ENCODE results near the gene MTHFR.
"Not testable (repeated sequence)": the region's sequence is repeated elsewhere in the genome, so short reads cannot be mapped to it uniquely, and the experiment has no call there.

The MTHFR gene

GRCh38 chr1:11833900-11834299, 28.1 kb upstream of the MTHFR start:
- DNase-seq (ENCODE audit: low spot score): no peak
- FAIRE-seq: peak; percentile 84

DNA sequence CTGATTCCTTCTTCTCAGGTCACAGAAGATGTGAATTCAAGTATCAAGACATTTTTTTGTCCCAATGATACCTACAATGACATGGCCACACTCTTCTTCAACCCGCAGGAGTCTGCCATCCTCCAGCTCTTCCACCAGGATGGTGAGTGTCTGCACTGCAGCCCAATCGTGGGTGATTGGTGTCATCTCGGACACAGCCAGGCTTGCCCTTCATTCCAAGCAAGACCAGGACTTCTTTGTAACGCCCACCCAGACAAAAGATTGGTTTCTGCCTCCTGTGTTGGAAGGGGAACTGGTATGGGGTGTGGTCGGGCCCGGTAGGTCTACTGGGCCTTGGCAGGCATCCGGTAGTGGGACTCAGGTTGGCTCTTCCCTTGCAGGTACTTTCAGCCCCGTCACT, 27.7 kb upstream of the MTHFR start:
- no peak for FAIRE-seq

DNA sequence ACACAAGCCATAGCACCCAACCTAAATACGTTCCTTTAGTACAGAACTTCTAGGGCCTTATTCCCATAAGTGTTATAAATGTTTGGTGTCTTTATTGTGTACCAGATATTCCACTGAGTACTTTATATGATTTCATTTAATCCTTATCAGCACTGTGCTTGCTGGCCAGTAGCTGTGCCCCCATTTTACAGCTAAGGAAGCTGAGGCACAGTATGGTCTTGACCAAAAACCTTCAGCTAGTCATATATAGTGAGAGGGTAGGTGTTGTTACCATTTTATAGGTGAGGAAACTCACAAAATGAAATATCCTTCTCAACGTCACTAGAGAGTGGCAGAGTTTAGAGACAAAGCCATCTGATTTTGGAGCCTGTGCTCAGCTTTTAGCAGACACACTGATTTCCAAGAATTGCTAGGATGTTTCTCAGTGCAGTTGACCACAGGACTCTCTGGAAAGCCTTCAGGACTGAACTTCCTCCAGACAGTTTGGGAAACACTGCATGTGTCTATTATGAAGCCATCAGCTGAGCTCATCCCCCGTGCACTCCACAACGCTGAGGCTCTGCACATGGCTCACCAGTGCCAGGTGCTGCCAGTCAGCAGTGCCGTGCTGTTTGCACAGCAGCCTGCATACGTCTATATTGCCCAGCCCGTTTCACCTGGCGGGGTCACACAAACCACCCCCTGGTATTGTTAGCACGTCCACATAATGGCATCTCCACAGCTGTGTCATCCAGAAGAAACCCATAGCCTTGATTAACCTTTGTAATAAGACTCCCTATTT, 26.4 kb upstream of the MTHFR start:
- FAIRE-seq: no peak

More for the DNA sequence above, 27.7 kb upstream of the MTHFR start:
- no peak for DNase-seq (ENCODE audit: low spot score)

DNA sequence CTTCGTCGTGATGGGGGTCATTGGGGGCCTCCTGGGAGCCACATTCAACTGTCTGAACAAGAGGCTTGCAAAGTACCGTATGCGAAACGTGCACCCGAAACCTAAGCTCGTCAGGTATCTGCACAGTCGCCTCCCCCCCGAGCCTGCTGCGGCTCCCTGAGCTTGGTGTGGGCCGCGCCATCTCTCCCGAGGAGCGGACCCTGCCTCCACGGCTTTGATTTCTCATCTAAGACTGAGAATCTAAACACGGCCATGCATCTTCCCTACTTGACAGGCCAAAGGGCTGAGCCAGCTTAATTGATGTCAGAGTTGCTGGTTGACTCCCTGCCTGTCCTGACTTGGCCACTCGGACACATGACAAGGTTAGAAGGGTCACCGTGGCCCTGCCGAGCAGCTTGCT, 22.7 kb upstream of the MTHFR start:
- no peak for DNase-seq (ENCODE audit: low spot score)
- no peak for FAIRE-seq

More for the DNA sequence above, 26.4 kb upstream of the MTHFR start:
- no peak for DNase-seq (ENCODE audit: low spot score)

DNA sequence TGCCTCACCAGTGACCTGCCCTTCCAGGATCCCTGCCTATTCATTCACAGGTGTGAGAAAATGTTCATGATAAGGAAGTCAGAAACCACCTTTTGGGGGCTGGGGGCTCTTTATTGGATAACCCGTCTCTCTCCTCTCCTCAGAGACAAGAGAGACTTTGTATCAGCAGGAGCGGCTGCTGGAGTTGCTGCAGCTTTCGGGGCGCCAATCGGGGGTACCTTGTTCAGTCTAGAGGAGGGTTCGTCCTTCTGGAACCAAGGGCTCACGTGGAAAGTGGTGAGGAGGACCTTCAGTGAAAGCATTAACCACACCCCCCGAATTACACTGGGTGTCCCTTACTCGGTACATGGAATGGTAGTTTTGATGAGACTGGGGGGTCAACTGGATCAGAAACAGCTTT, 21.2 kb upstream of the MTHFR start:
- DNase-seq (ENCODE audit: low spot score) (no peak), FAIRE-seq (no peak)

DNA sequence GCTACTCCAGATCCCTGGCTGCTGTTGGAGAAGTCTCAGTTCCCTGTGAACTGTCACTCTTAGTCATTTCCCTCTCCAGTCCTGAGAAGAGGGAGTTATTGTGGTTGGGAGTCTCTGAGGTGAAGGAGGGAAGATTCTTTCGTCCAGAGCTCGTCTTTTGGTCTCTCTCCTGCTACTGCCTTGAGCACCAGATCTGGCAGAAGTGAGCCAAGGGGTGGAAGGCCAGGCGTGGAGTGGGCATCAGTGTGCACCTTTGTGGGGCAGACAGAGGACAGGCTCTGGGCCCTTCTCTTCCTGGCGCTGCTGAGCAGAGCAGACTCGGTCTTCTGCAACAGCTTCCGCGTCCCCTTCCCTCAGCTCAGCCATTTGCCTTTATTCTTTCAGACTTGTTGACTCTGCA, 19.4 kb upstream of the MTHFR start:
- no peak for DNase-seq (ENCODE audit: low spot score)
- no peak for FAIRE-seq

GRCh38 chr1:11823366-11824137, 17.8 kb upstream of the MTHFR start:
- FAIRE-seq (no peak), DNase-seq (ENCODE audit: low spot score) (no peak)

DNA sequence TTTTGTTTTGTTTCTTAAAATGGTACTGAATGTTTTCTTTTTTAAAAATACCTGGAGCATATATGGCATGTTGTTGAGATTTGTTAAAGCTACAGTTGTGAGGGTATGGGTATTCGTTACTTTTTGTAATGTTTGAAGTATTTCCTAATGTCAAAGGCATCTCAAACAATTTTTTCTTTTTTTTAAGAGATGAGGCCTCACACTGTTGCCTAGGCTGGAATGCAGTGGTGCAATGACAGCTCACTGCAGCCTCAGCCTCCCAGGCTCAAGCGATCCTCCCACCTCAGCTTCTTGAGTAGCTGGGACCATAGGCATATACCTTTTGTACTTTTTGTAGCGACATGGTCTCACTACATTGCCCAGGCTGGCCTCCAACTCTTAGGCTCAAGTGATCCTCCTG, 16.3 kb upstream of the MTHFR start:
- FAIRE-seq: no peak

GRCh38 chr1:11817192-11817591, 11.4 kb upstream of the MTHFR start:
- DNase-seq (ENCODE audit: low spot score) (no peak), FAIRE-seq (no peak)

More for the DNA sequence above, 16.3 kb upstream of the MTHFR start:
- no peak for DNase-seq (ENCODE audit: low spot score)

GRCh38 chr1:11813021-11813420, 7.3 kb upstream of the MTHFR start:
- DNase-seq (ENCODE audit: low spot score): no peak
- no peak for FAIRE-seq

GRCh38 chr1:11807133-11807532, 1.4 kb upstream of the MTHFR start:
- DNase-seq (ENCODE audit: low spot score) (no peak), FAIRE-seq (no peak)

GRCh38 chr1:11806307-11806936, 658 bp upstream of the MTHFR start:
- no peak for FAIRE-seq
- peak; percentile 82 for DNase-seq (ENCODE audit: low spot score)

GRCh38 chr1:11804666-11805421, 920 bp downstream of the MTHFR start:
- DNase-seq (ENCODE audit: low spot score) (peak; percentile 38), FAIRE-seq (no peak)

- not testable (repeated sequence) for DNase-seq (ENCODE audit: low spot score); FAIRE-seq
Observed at GRCh38 chr1:11803924-11804665, 1.7 kb downstream of the MTHFR start.

- DNase-seq (ENCODE audit: low spot score) (peak; percentile 89), FAIRE-seq (peak; percentile 32)
Observed at GRCh38 chr1:11802973-11803885, 2.5 kb downstream of the MTHFR start.

DNA sequence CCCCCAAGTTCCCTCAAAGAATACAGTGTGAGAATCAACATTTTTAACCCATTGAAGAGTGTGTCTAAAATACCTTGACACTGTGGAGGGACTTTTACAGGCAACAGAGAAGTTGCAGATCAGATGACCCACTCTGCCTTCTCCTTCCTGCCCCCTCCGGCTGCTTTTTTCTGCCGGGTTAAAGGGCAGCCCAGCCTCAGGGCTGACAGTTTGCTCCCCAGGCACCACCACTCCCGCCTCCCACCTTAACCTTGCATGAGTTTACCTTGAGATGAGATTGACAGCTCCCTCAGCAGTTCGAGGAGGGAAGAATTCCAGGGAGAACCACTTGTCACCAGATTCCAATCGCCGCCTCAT, 3.2 kb downstream of the MTHFR start:
- DNase-seq (ENCODE audit: low spot score): no peak
- no peak for FAIRE-seq

GRCh38 chr1:11800756-11801433, 4.9 kb downstream of the MTHFR start:
- DNase-seq (ENCODE audit: low spot score) (peak; percentile 54), FAIRE-seq (no peak)

DNA sequence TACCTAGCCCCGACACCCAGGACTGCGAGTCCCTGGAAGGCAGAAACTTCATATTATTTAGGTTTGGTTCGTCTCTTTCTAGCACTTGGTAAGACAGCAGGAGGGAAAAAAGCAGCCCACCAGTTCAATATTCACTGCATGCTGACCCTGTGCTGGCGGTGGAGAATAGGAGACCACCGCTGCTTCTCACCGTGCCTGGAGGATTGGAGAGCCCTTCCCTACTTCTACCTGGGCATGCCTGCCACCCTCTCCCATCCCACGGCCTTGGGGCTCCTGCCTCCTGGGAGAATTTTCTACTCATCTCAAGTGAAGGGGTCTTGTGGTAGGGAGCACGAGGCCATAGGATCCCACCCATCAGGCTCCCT, 5.4 kb downstream of the MTHFR start:
- no peak for DNase-seq (ENCODE audit: low spot score)
- no peak for FAIRE-seq

- DNase-seq (ENCODE audit: low spot score): no peak
- no peak for FAIRE-seq
Observed at GRCh38 chr1:11799896-11800295, 5.9 kb downstream of the MTHFR start.
